GM23338 (cell line): ENCODE measurements around the gene PTPN7. TPM values are rescaled to one million over a fixed set of nuclear protein-coding genes. Genes with fewer than 3 reads are reported as not detected.

Source experiments
- ATAC-seq: fragments of 200-7000 bp; cut with Tn5 transposase; 3 replicates; pipeline ENCODE4 v1.9.1; 2020
- DNase-seq: peaks from one replicate; pipeline ENCODE4 v3.0.0-alpha.2; 2015; ENCODE audit warnings: low spot score
- H2AFZ ChIP-seq: fragments of 200-600 bp; sonication (generic); 2 replicates; pipeline ENCODE4 v1.8.0; 2016; ENCODE audit warnings: antibody characterized with exemption, mild to moderate bottlenecking, moderate library complexity
- H3F3A ChIP-seq: fragments of 200-600 bp; sonication (generic); replicated peaks from 2 replicates; pipeline ENCODE4 v1.8.0; 2017; ENCODE audit warnings: antibody characterized with exemption, mixed run types, low read depth
- H3K27ac ChIP-seq: fragments of 200-600 bp; sonication (generic); 2 replicates; pipeline ENCODE4 v1.6.1; 2016; ENCODE audit warnings: low read depth
- H3K27me3 ChIP-seq: fragments of 200-600 bp; sonication (generic); 2 replicates; pipeline ENCODE4 v1.8.0; 2016; ENCODE audit warnings: mild to moderate bottlenecking, mixed run types, moderate library complexity; ENCODE audit not compliant: insufficient read depth
- H3K36me3 ChIP-seq: fragments of 200-600 bp; sonication (generic); 2 replicates; pipeline ENCODE4 v1.8.0; 2016; ENCODE audit warnings: mild to moderate bottlenecking; ENCODE audit not compliant: insufficient read depth
- H3K4me1 ChIP-seq: fragments of 200-600 bp; sonication (generic); 2 replicates; pipeline ENCODE4 v1.8.0; 2016; ENCODE audit warnings: mild to moderate bottlenecking, moderate library complexity; ENCODE audit not compliant: insufficient read depth
- H3K4me2 ChIP-seq: fragments of 200-600 bp; sonication (generic); 2 replicates; pipeline ENCODE4 v1.7.1; 2017; ENCODE audit warnings: mixed run types
- H3K4me3 ChIP-seq: fragments of 200-600 bp; sonication (generic); 2 replicates; pipeline ENCODE4 v1.6.1; 2016; ENCODE audit warnings: mixed run types
- H3K79me2 ChIP-seq: fragments of 200-600 bp; sonication (generic); replicated peaks from 2 replicates; pipeline ENCODE4 v1.8.0; 2017; ENCODE audit warnings: mild to moderate bottlenecking; ENCODE audit not compliant: insufficient read depth
- H3K9me2 ChIP-seq: fragments of 200-600 bp; sonication (generic); 2 replicates; pipeline ENCODE4 v1.8.0; 2017; ENCODE audit not compliant: insufficient read depth
- H4K20me1 ChIP-seq: fragments of 200-600 bp; sonication (generic); replicated peaks from 2 replicates; pipeline ENCODE4 v1.8.0; 2017; ENCODE audit warnings: mild to moderate bottlenecking; ENCODE audit not compliant: insufficient read depth
- H3K27ac Mint-ChIP-seq: 2 replicates; pipeline ENCODE4 v1.8.0; 2020; ENCODE audit warnings: inconsistent platforms, mild to moderate bottlenecking, moderate library complexity, mixed read lengths
- H3K27me3 Mint-ChIP-seq: 3 replicates; pipeline ENCODE4 v1.8.0; 2022; ENCODE audit warnings: low read depth, mild to moderate bottlenecking, moderate library complexity, mixed read lengths, inconsistent platforms; ENCODE audit not compliant: insufficient read depth, poor library complexity
- H3K36me3 Mint-ChIP-seq: 3 replicates; pipeline ENCODE4 v1.8.0; 2021; ENCODE audit warnings: low read depth, mild to moderate bottlenecking, inconsistent platforms, moderate library complexity, mixed read lengths
- H3K4me1 Mint-ChIP-seq: 3 replicates; pipeline ENCODE4 v1.8.0; 2020; ENCODE audit warnings: mild to moderate bottlenecking, inconsistent platforms, mixed read lengths
- H3K4me3 Mint-ChIP-seq: 3 replicates; pipeline ENCODE4 v1.8.0; 2021; ENCODE audit warnings: moderate library complexity, mild to moderate bottlenecking, inconsistent platforms, mixed read lengths
- H3K9me3 Mint-ChIP-seq: 3 replicates; pipeline ENCODE4 v1.8.0; 2020; ENCODE audit warnings: moderate library complexity, mild to moderate bottlenecking, inconsistent platforms, mixed read lengths
- EZH2phosphoT487 ChIP-seq: fragments of 200-600 bp; sonication (generic); IDR thresholded peaks from one replicate; pipeline ENCODE4 v1.8.1; 2018; ENCODE audit warnings: antibody characterized with exemption; ENCODE audit not compliant: unreplicated experiment
- JUNB ChIP-seq: IDR thresholded peaks from one replicate; pipeline ENCODE4 v1.6.1; 2016; ENCODE audit warnings: antibody characterized with exemption; ENCODE audit not compliant: unreplicated experiment
- REST ChIP-seq: IDR thresholded peaks from one replicate; pipeline ENCODE4 v1.6.1; 2018; ENCODE audit warnings: antibody characterized with exemption; ENCODE audit not compliant: unreplicated experiment
- ZNF114 ChIP-seq: fragments of 250-450 bp; sonication (Bioruptor Pico); IDR thresholded peaks from 2 replicates; pipeline ENCODE4 v1.5.0; 2020; ENCODE audit warnings: mild to moderate bottlenecking, moderate library complexity
- ZNF331 ChIP-seq: fragments of 250-450 bp; sonication (Bioruptor Pico); IDR thresholded peaks from 2 replicates; pipeline ENCODE4 v1.5.0; 2020; ENCODE audit warnings: low read depth, mild to moderate bottlenecking, moderate library complexity
- polyA plus RNA-seq: library from polyadenylated mRNA; unstranded; fragments of >200 nt; fragmentation: Nextera tagmentation; extraction: Ambion mirVana; gene quantifications from 2 replicates; pipeline ENCODE4 v1.2.1, GENCODE V29; 2016
- total RNA-seq: library from RNA; depleted of rRNA; stranded (reverse); fragments of >200 nt; shearing (Covaris generic); gene quantifications from 2 replicates; pipeline ENCODE4 v1.2.3, GENCODE V29; 2014

Gene PTPN7
- total and polyA plus RNA-seq, 2 experiments from 2014 or later: not detected

- H3K9me3 Mint-ChIP-seq: 0 out of 3 replicates have a peak, but pooled peaks cover 3% of the 10 kb centered on the region
- H3K4me3 ChIP-seq: peak overlapping the region; percentile 57
Observed at GRCh38 chr1:202194328-202194648, 33.9 kb upstream of the PTPN7 start.

GRCh38 chr1:202193614-202194327 is 33.4 kb upstream of the PTPN7 start, which contains the start of gene LGR6:
LGR6 (plus strand) TSS chr1:202193799; CDS start chr1:202193990, 191 bp downstream.
- no peaks in the 10 kb centered on the region for H3K36me3 ChIP-seq
- peaks cover 3% of the 10 kb centered on the region; the same call in 1 of the 3 replicates for H3K4me1 Mint-ChIP-seq
- H3K4me3 Mint-ChIP-seq: peak within 1 kb of the TSS; percentile 75
- TF ChIP-seq ZNF331 (CRISPR knock-in tag): no peak
- no peak for TF ChIP-seq JUNB
- 0 out of 2 replicates have a peak within 1 kb of the TSS, but pooled peaks have one; percentile 80 for H2AFZ ChIP-seq
- no peak within 1 kb of the TSS for H3K27ac Mint-ChIP-seq
- no peak within 1 kb of the TSS for H3K27ac ChIP-seq
- H4K20me1 ChIP-seq: no peaks in the 10 kb centered on the region
- no peaks in the 10 kb centered on the region for H3K9me2 ChIP-seq
- peak within 1 kb of the TSS; percentile 82 for H3K4me2 ChIP-seq
- H3K27me3 Mint-ChIP-seq: peaks cover 31% of the 10 kb centered on the region
- H3K36me3 Mint-ChIP-seq: no peaks in the 10 kb centered on the region
- DNase-seq (peak; percentile 64), ATAC-seq (peak; percentile 55)
- H3K27me3 ChIP-seq: peaks cover 34% of the 10 kb centered on the region
- no peaks in the 10 kb centered on the region for H3K79me2 ChIP-seq
- H3F3A ChIP-seq: 0 out of 2 replicates have a peak, but pooled peaks cover 2% of the 10 kb centered on the region
- 0 out of 3 replicates have a peak, but pooled peaks cover 3% of the 10 kb centered on the region for H3K9me3 Mint-ChIP-seq
- peaks cover 4% of the 10 kb centered on the region; the same call in 1 of the 2 replicates for H3K4me1 ChIP-seq
- peak within 1 kb of the TSS; percentile 57 for H3K4me3 ChIP-seq

More at GRCh38 chr1:202194328-202194648, 33.9 kb upstream of the PTPN7 start:
- no peak overlapping the region for H3K27ac Mint-ChIP-seq
- H3K27ac ChIP-seq: no peak overlapping the region
- H3K79me2 ChIP-seq: no peaks in the 10 kb centered on the region
- 0 out of 2 replicates have a peak, but pooled peaks cover 2% of the 10 kb centered on the region for H3F3A ChIP-seq
- peaks cover 31% of the 10 kb centered on the region for H3K27me3 Mint-ChIP-seq
- no peak overlapping the region for H2AFZ ChIP-seq
- DNase-seq: peak; percentile 16
- H3K36me3 Mint-ChIP-seq: no peaks in the 10 kb centered on the region
- peaks cover 4% of the 10 kb centered on the region; the same call in 1 of the 2 replicates for H3K4me1 ChIP-seq
- peaks cover 3% of the 10 kb centered on the region; the same call in 1 of the 3 replicates for H3K4me1 Mint-ChIP-seq
- H3K4me2 ChIP-seq: peak overlapping the region; percentile 82
- TF ChIP-seq EZH2phosphoT487: no peak
- TF ChIP-seq REST: no peak
- TF ChIP-seq ZNF114: no peak
- H3K9me2 ChIP-seq: no peaks in the 10 kb centered on the region
- peaks cover 34% of the 10 kb centered on the region for H3K27me3 ChIP-seq
- peak overlapping the region; percentile 51 for H3K4me3 Mint-ChIP-seq
- peak; percentile 7 for ATAC-seq
- no peaks in the 10 kb centered on the region for H3K36me3 ChIP-seq
- H4K20me1 ChIP-seq: no peaks in the 10 kb centered on the region
